GM23338 (cell line): ENCODE measurements around the gene HNMT. TPM values are rescaled to one million over a fixed set of nuclear protein-coding genes. Genes with fewer than 3 reads are reported as not detected.
"Not testable (repeated sequence)": the region's sequence is repeated elsewhere in the genome, so short reads cannot be mapped to it uniquely, and the experiment has no call there.

ENCODE experiments used
- ATAC-seq: fragments of 200-7000 bp; cut with Tn5 transposase; 3 replicates; pipeline ENCODE4 v1.9.1; 2020
- DNase-seq: peaks from one replicate; pipeline ENCODE4 v3.0.0-alpha.2; 2015; ENCODE audit warnings: low spot score
- H2AFZ ChIP-seq: fragments of 200-600 bp; sonication (generic); 2 replicates; pipeline ENCODE4 v1.8.0; 2016; ENCODE audit warnings: antibody characterized with exemption, mild to moderate bottlenecking, moderate library complexity
- H3F3A ChIP-seq: fragments of 200-600 bp; sonication (generic); replicated peaks from 2 replicates; pipeline ENCODE4 v1.8.0; 2017; ENCODE audit warnings: antibody characterized with exemption, mixed run types, low read depth
- H3K27ac ChIP-seq: fragments of 200-600 bp; sonication (generic); 2 replicates; pipeline ENCODE4 v1.6.1; 2016; ENCODE audit warnings: low read depth
- H3K27me3 ChIP-seq: fragments of 200-600 bp; sonication (generic); 2 replicates; pipeline ENCODE4 v1.8.0; 2016; ENCODE audit warnings: mild to moderate bottlenecking, mixed run types, moderate library complexity; ENCODE audit not compliant: insufficient read depth
- H3K36me3 ChIP-seq: fragments of 200-600 bp; sonication (generic); 2 replicates; pipeline ENCODE4 v1.8.0; 2016; ENCODE audit warnings: mild to moderate bottlenecking; ENCODE audit not compliant: insufficient read depth
- H3K4me1 ChIP-seq: fragments of 200-600 bp; sonication (generic); 2 replicates; pipeline ENCODE4 v1.8.0; 2016; ENCODE audit warnings: mild to moderate bottlenecking, moderate library complexity; ENCODE audit not compliant: insufficient read depth
- H3K4me2 ChIP-seq: fragments of 200-600 bp; sonication (generic); 2 replicates; pipeline ENCODE4 v1.7.1; 2017; ENCODE audit warnings: mixed run types
- H3K4me3 ChIP-seq: fragments of 200-600 bp; sonication (generic); 2 replicates; pipeline ENCODE4 v1.6.1; 2016; ENCODE audit warnings: mixed run types
- H3K79me2 ChIP-seq: fragments of 200-600 bp; sonication (generic); replicated peaks from 2 replicates; pipeline ENCODE4 v1.8.0; 2017; ENCODE audit warnings: mild to moderate bottlenecking; ENCODE audit not compliant: insufficient read depth
- H3K9me2 ChIP-seq: fragments of 200-600 bp; sonication (generic); 2 replicates; pipeline ENCODE4 v1.8.0; 2017; ENCODE audit not compliant: insufficient read depth
- H4K20me1 ChIP-seq: fragments of 200-600 bp; sonication (generic); replicated peaks from 2 replicates; pipeline ENCODE4 v1.8.0; 2017; ENCODE audit warnings: mild to moderate bottlenecking; ENCODE audit not compliant: insufficient read depth
- H3K27ac Mint-ChIP-seq: 2 replicates; pipeline ENCODE4 v1.8.0; 2020; ENCODE audit warnings: inconsistent platforms, mild to moderate bottlenecking, moderate library complexity, mixed read lengths
- H3K27me3 Mint-ChIP-seq: 3 replicates; pipeline ENCODE4 v1.8.0; 2022; ENCODE audit warnings: low read depth, mild to moderate bottlenecking, moderate library complexity, mixed read lengths, inconsistent platforms; ENCODE audit not compliant: insufficient read depth, poor library complexity
- H3K36me3 Mint-ChIP-seq: 3 replicates; pipeline ENCODE4 v1.8.0; 2021; ENCODE audit warnings: low read depth, mild to moderate bottlenecking, inconsistent platforms, moderate library complexity, mixed read lengths
- H3K4me1 Mint-ChIP-seq: 3 replicates; pipeline ENCODE4 v1.8.0; 2020; ENCODE audit warnings: mild to moderate bottlenecking, inconsistent platforms, mixed read lengths
- H3K4me3 Mint-ChIP-seq: 3 replicates; pipeline ENCODE4 v1.8.0; 2021; ENCODE audit warnings: moderate library complexity, mild to moderate bottlenecking, inconsistent platforms, mixed read lengths
- H3K9me3 Mint-ChIP-seq: 3 replicates; pipeline ENCODE4 v1.8.0; 2020; ENCODE audit warnings: moderate library complexity, mild to moderate bottlenecking, inconsistent platforms, mixed read lengths
- EZH2 ChIP-seq: fragments of 200-600 bp; sonication (generic); IDR thresholded peaks from one replicate; pipeline ENCODE4 v1.8.0; 2017; ENCODE audit warnings: antibody characterized with exemption, mild to moderate bottlenecking, low read depth; ENCODE audit not compliant: unreplicated experiment
- JUNB ChIP-seq: IDR thresholded peaks from one replicate; pipeline ENCODE4 v1.6.1; 2016; ENCODE audit warnings: antibody characterized with exemption; ENCODE audit not compliant: unreplicated experiment
- NANOG ChIP-seq: IDR thresholded peaks from 2 replicates; pipeline ENCODE4 v1.6.1; 2016; ENCODE audit warnings: antibody characterized with exemption, borderline replicate concordance
- STAT1 ChIP-seq: IDR thresholded peaks from one replicate; pipeline ENCODE4 v1.6.1; 2016; ENCODE audit warnings: antibody characterized with exemption; ENCODE audit not compliant: unreplicated experiment
- ZNF114 ChIP-seq: fragments of 250-450 bp; sonication (Bioruptor Pico); IDR thresholded peaks from 2 replicates; pipeline ENCODE4 v1.5.0; 2020; ENCODE audit warnings: mild to moderate bottlenecking, moderate library complexity
- ZNF331 ChIP-seq: fragments of 250-450 bp; sonication (Bioruptor Pico); IDR thresholded peaks from 2 replicates; pipeline ENCODE4 v1.5.0; 2020; ENCODE audit warnings: low read depth, mild to moderate bottlenecking, moderate library complexity
- ZNF462 ChIP-seq: fragments of 250-450 bp; sonication (Bioruptor Pico); IDR thresholded peaks from 2 replicates; pipeline ENCODE4 v1.5.0; 2020; ENCODE audit warnings: mild to moderate bottlenecking, moderate library complexity
- polyA plus RNA-seq: library from polyadenylated mRNA; unstranded; fragments of >200 nt; fragmentation: Nextera tagmentation; extraction: Ambion mirVana; gene quantifications from 2 replicates; pipeline ENCODE4 v1.2.1, GENCODE V29; 2016
- total RNA-seq: library from RNA; depleted of rRNA; stranded (reverse); fragments of >200 nt; shearing (Covaris generic); gene quantifications from 2 replicates; pipeline ENCODE4 v1.2.3, GENCODE V29; 2014
- TF ChIP-seq, protein P1 (sequence below): IDR thresholded peaks from one replicate; pipeline ENCODE4 v1.6.1; 2018; ENCODE audit warnings: antibody characterized with exemption; ENCODE audit not compliant: unreplicated experiment

Gene HNMT
- total and polyA plus RNA-seq, 2 experiments from 2014 or later, result 3.3 to 3.4 TPM

DNA sequence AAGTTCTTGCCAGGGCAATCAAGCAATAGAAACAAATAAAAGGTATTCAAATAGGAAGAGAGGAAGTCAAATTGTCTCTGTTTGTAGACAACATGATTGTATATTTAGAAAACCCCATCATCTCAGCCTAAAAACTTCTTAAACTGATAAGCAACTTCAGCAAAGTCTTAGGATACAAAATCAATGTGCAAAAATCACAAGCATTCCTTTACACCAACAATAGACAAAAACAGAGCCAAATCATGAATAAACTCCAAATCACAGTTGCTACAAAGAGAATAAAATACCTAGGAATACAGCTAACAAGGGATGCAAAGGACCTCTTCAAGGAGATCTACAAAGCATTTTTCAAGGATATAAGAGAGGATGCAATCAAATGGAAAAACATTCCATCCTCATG, 31.9 kb downstream of the HNMT start:
- not testable (repeated sequence) for H3K36me3 ChIP-seq, H4K20me1 ChIP-seq, ATAC-seq, H3F3A ChIP-seq, H3K9me2 ChIP-seq, H3K27me3 ChIP-seq, H3K79me2 ChIP-seq, DNase-seq, H3K27ac Mint-ChIP-seq, H3K27ac ChIP-seq, H3K4me3 ChIP-seq, H3K4me3 Mint-ChIP-seq, H3K9me3 Mint-ChIP-seq, H2AFZ ChIP-seq, H3K4me1 ChIP-seq, H3K4me2 ChIP-seq, H3K36me3 Mint-ChIP-seq, H3K4me1 Mint-ChIP-seq, H3K27me3 Mint-ChIP-seq

DNA sequence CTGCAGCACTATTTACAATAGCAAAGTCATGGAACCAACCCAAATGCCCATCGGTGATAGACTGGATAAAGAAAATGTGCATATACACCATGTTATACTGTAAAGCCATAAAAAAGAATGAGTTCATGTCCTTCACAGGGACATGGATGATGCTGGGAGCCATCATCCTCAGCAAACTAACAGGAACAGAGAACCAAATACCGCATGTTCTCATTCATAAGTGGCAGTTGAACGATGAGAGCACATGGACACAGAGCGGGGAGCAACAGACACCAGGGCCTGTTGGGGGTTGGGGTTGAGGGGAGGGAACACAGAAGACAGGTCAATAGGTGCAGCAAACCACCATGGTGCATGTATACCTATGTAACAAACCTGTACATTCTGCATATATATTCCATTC, 33.5 kb downstream of the HNMT start:
- Histone ChIP-seq H2AFZ (no peak overlapping the region), H3K36me3 (no peaks in the 10 kb centered on the region), H3K9me2 (no peaks in the 10 kb centered on the region), H3K4me3 (no peak overlapping the region), H3K27me3 (no peaks in the 10 kb centered on the region), H3K4me2 (no peak overlapping the region), H4K20me1 (no peaks in the 10 kb centered on the region), H3K4me1 (no peaks in the 10 kb centered on the region), H3K27ac (no peak overlapping the region), H3K79me2 (no peaks in the 10 kb centered on the region), H3F3A (no peaks in the 10 kb centered on the region)
- Mint-ChIP-seq H3K4me1 (no peaks in the 10 kb centered on the region), H3K36me3 (peaks cover 2% of the 10 kb centered on the region; the same call in 1 of the 3 replicates), H3K9me3 (peaks cover 6% of the 10 kb centered on the region; the same call in 1 of the 3 replicates), H3K4me3 (no peak overlapping the region), H3K27ac (no peak overlapping the region), H3K27me3 (peaks cover 1% of the 10 kb centered on the region)
- TF ChIP-seq ZNF114, result no peak
- no peak for TF ChIP-seq NANOG
- TF ChIP-seq, protein P1, sequence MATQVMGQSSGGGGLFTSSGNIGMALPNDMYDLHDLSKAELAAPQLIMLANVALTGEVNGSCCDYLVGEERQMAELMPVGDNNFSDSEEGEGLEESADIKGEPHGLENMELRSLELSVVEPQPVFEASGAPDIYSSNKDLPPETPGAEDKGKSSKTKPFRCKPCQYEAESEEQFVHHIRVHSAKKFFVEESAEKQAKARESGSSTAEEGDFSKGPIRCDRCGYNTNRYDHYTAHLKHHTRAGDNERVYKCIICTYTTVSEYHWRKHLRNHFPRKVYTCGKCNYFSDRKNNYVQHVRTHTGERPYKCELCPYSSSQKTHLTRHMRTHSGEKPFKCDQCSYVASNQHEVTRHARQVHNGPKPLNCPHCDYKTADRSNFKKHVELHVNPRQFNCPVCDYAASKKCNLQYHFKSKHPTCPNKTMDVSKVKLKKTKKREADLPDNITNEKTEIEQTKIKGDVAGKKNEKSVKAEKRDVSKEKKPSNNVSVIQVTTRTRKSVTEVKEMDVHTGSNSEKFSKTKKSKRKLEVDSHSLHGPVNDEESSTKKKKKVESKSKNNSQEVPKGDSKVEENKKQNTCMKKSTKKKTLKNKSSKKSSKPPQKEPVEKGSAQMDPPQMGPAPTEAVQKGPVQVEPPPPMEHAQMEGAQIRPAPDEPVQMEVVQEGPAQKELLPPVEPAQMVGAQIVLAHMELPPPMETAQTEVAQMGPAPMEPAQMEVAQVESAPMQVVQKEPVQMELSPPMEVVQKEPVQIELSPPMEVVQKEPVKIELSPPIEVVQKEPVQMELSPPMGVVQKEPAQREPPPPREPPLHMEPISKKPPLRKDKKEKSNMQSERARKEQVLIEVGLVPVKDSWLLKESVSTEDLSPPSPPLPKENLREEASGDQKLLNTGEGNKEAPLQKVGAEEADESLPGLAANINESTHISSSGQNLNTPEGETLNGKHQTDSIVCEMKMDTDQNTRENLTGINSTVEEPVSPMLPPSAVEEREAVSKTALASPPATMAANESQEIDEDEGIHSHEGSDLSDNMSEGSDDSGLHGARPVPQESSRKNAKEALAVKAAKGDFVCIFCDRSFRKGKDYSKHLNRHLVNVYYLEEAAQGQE, result no peak
- TF ChIP-seq EZH2, result no peak
- TF ChIP-seq JUNB, result no peak
- no peak for TF ChIP-seq STAT1
- no peak for TF ChIP-seq ZNF331 (CRISPR knock-in tag)
- no peak for TF ChIP-seq ZNF462 (CRISPR knock-in tag)
- DNase-seq (no peak), ATAC-seq (no peak)
